Astrocyte of the spinal cord (primary cell): ENCODE measurements around the gene BTN1A1.

Experiments
- DNase-seq: peaks from one replicate; pipeline ENCODE4 v3.0.0; 2011; ENCODE audit warnings: low read depth, low spot score
- H3K4me3 ChIP-seq: 2 replicates; pipeline ENCODE4 v1.5.1; 2011; ENCODE audit warnings: low read depth, mild to moderate bottlenecking, low read length, moderate library complexity
- CTCF ChIP-seq: IDR thresholded peaks from 2 replicates; pipeline ENCODE4 v1.5.1; 2012; ENCODE audit warnings: low read depth, mild to moderate bottlenecking, low read length, inconsistent platforms
- in situ Hi-C: cut with HindIII; loops from 2 replicates; pipeline ENCODE4 v1.10.0; 2017; ENCODE audit warnings: low sequenced_read_pairs

The BTN1A1 gene

GRCh38 chr6:26468829-26469228 is 31.3 kb upstream of the BTN1A1 start:
- no peak overlapping the region for H3K4me3 ChIP-seq
- no peak for TF ChIP-seq CTCF
- DNase-seq: no peak
- in situ Hi-C loops: no loop called here

DNA sequence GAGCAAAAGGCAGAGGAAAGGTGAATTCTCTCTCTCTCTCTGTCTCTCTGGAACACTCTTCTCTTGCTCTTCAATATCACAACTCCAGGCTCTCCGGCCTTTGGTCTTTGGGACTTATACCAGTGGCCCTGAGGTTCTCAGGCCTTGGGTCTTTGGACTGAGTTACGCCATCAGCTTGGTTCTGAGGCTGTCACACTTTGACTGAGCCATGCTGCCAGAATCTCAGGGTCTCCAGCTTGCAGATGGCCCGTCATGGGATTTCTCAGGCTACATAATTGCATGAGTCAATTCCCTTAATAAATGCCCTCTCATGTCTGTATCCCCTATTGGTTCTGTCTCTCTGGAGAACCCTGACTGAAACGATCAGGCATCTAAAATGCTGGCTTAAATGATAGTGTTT is 29.5 kb upstream of the BTN1A1 start:
- no peak for DNase-seq
- in situ Hi-C loops: no loop called here
- no peak overlapping the region for H3K4me3 ChIP-seq
- no peak for TF ChIP-seq CTCF

DNA sequence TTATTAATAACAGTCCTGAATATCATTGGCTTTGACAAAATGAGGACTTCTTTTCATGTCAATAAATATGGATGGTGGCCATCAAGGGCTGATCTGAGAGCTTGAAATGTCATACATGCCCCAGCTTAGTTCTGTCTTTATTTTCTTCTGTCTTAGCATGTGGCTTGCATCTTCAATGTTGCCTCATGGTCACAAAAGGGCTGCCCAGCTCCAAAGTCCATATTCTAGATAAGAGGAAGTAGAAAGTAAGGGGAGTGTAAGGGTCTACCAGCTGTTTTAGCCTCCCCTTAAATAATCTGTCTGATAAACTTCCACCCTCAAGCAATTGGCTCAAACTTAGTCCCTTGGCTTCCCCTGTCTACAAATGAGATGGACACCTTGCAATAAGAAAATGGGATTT is 28.1 kb upstream of the BTN1A1 start:
- no peak for TF ChIP-seq CTCF
- in situ Hi-C loops: no loop called here
- no peak overlapping the region for H3K4me3 ChIP-seq
- DNase-seq: no peak

DNA sequence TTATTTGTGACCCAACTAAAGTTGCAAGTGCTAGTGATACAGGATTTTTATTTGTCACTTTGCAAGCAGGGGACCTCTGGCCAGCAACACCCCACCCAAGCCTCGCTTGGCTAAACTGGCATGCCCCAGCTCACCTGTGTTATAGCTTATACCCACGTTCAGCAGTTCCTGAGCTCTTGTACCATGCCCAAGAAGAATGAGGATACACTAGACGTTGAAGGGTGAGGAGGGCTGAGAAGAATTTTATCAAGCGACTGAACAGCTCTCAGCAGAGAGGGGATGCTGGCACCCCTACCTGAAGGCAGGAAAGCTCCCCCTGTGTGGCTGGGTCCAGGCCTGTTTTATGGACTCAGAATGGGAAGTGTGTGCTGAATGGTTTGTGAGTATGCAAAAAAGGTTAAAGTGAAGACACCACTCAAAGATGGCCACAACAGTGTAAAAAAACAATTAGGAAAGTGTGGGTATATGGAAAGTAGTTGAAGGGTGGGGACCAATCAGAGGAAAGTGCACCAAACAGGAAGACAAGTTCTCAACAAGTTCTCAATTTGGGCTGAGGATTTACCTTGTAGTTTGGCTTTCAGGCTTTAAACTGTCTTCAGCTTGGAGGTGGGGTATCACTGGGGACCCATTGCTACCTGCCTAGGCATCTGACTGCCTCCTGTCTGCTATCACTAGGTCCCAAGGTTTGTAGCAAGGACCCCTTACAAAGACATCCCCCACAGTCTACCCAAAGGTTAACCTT is 27.4 kb upstream of the BTN1A1 start:
- in situ Hi-C loops: no loop called here
- H3K4me3 ChIP-seq: no peak overlapping the region
- no peak for DNase-seq
- TF ChIP-seq CTCF: no peak

- in situ Hi-C loops: no loop called here
- peak overlapping the region; percentile 49 for H3K4me3 ChIP-seq
- no peak for DNase-seq
- no peak for TF ChIP-seq CTCF
Observed at GRCh38 chr6:26473429-26473757, 26.7 kb upstream of the BTN1A1 start.

GRCh38 chr6:26473758-26474438 is 26.2 kb upstream of the BTN1A1 start:
- peak overlapping the region; percentile 49 for H3K4me3 ChIP-seq
- in situ Hi-C loops: no loop called here
- TF ChIP-seq CTCF: no peak
- peak; percentile 99 for DNase-seq
